CD8-positive, alpha-beta memory T cell (primary cell): ENCODE measurements around the gene SAMD4A. TPM values are rescaled to one million over a fixed set of nuclear protein-coding genes. Genes with fewer than 3 reads are reported as not detected.
A peak's percentile ranks its signal among the peaks of the same experiment; 100 is the strongest.

ENCODE experiments used
- CTCF ChIA-PET: fragments of 350-600 bp; sonication (Branson Sonifier 250); formaldehyde crosslinking; loops from one replicate; lab custom pipeline; 2021; ENCODE audit warnings: antibody characterized with exemption; lab: Charles Lee
- POLR2A ChIA-PET: fragments of 350-600 bp; sonication (Branson Sonifier 250); formaldehyde crosslinking; loops from one replicate; lab custom pipeline; 2021; ENCODE audit warnings: antibody characterized with exemption; lab: Charles Lee
- DNase-seq, 5 donors: peaks; one replicate each; pipeline versions ENCODE4 v3.0.0 to v3.0.0-alpha.2; 2020 to 2022; ENCODE audit warnings: mixed read lengths in 1 of 5
- H3K27ac ChIP-seq: one replicate; pipeline ENCODE4 v1.7.0; 2013; ENCODE audit warnings: low read depth, mild to moderate bottlenecking, low read length, moderate library complexity
- H3K27me3 ChIP-seq: 2 replicates; pipeline ENCODE4 v1.7.0; 2013; ENCODE audit warnings: low read length, mild to moderate bottlenecking; ENCODE audit not compliant: insufficient read depth, poor library complexity, severe bottlenecking
- H3K36me3 ChIP-seq: 2 replicates; pipeline ENCODE4 v1.7.0; 2013; ENCODE audit warnings: mild to moderate bottlenecking, low read length, moderate library complexity; ENCODE audit not compliant: insufficient read depth
- H3K4me1 ChIP-seq: 2 replicates; pipeline ENCODE4 v1.7.0; 2013; ENCODE audit warnings: mild to moderate bottlenecking, low read length, moderate library complexity; ENCODE audit not compliant: insufficient read depth
- H3K4me3 ChIP-seq: 2 replicates; pipeline ENCODE4 v1.7.0; 2013; ENCODE audit warnings: mild to moderate bottlenecking, low read length
- H3K9me3 ChIP-seq: 2 replicates; pipeline ENCODE4 v1.7.0; 2013; ENCODE audit warnings: mild to moderate bottlenecking, low read length
- H3K27ac Mint-ChIP-seq, 8 donors: one replicate each; pipeline ENCODE4 v1.8.0; 2020 to 2021; ENCODE audit warnings: mixed read lengths in 8 of 8, mild to moderate bottlenecking in 6 of 8, inconsistent platforms in 3 of 8, moderate library complexity in 3 of 8
- H3K27me3 Mint-ChIP-seq, 2 donors: one replicate each; pipeline ENCODE4 v1.8.0; 2020 to 2021; ENCODE audit warnings: mixed read lengths in 2 of 2, mild to moderate bottlenecking in 1 of 2, moderate library complexity in 1 of 2
- H3K36me3 Mint-ChIP-seq, 3 donors: one replicate each; pipeline ENCODE4 v1.8.0; 2020 to 2021; ENCODE audit warnings: mixed read lengths in 3 of 3, inconsistent platforms in 1 of 3, mild to moderate bottlenecking in 1 of 3
- H3K4me1 Mint-ChIP-seq, 3 donors: one replicate each; pipeline ENCODE4 v1.8.0; 2020 to 2021; ENCODE audit warnings: mixed read lengths in 3 of 3, inconsistent platforms in 1 of 3, mild to moderate bottlenecking in 1 of 3
- H3K4me3 Mint-ChIP-seq, 7 donors: one replicate each; pipeline ENCODE4 v1.8.0; 2020 to 2021; ENCODE audit warnings: mixed read lengths in 7 of 7, mild to moderate bottlenecking in 6 of 7, moderate library complexity in 4 of 7, inconsistent platforms in 2 of 7
- H3K9me3 Mint-ChIP-seq, 5 donors: one replicate each; pipeline ENCODE4 v1.8.0; 2020 to 2022; ENCODE audit warnings: mixed read lengths in 5 of 5, mild to moderate bottlenecking in 3 of 5, moderate library complexity in 2 of 5, inconsistent platforms in 1 of 5
- polyA plus RNA-seq: library from polyadenylated mRNA; unstranded; fragments of 300-500 nt; fragmentation: Illumina TruSeq; gene quantifications from one replicate; pipeline ENCODE4 v1.2.3, GENCODE V29; 2021
- total RNA-seq, 2 experiments: library from RNA; stranded (reverse); gene quantifications; one replicate each; pipeline ENCODE4 v1.2.3, GENCODE V29; 2021

Gene SAMD4A
- total and polyA plus RNA-seq, 3 experiments from 2014 or later: 2.4 to 2.7 TPM; not detected in 1

DNA sequence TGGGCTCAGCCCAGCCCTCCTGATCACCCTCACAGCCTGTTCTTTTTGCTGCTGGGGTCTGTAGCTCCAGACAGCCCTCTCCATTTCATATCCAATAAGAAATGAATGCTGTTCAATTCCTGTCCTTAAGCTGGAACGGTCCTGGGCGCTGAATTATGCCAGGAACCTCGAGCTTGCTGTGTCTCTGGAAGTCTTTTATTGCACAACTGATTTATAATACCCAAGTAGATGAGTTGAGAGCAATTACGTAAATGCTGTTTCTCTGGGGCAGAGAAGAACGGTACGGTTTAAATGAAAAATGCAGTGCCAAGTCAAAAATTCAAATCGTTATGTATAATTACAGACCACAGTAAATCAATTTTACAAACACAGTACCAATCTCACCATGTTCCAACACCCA, 161.0 kb downstream of the SAMD4A start:
- no peaks in the 10 kb centered on the region for H3K4me1 ChIP-seq
- ChIA-PET CTCF (no interaction called here), POLR2A (no interaction called here)
- H3K27ac ChIP-seq: no peak overlapping the region
- no peak overlapping the region for H3K4me3 ChIP-seq
- H3K9me3 Mint-ChIP-seq: no peaks in the 10 kb centered on the region
- no peaks in the 10 kb centered on the region for H3K36me3 ChIP-seq
- H3K27me3 ChIP-seq: no peaks in the 10 kb centered on the region
- H3K4me1 Mint-ChIP-seq: peaks cover 11 to 15% (median 14%) of the 10 kb centered on the region in 3 donors
- no peaks in the 10 kb centered on the region for H3K36me3 Mint-ChIP-seq
- H3K9me3 ChIP-seq: no peaks in the 10 kb centered on the region
- H3K27ac Mint-ChIP-seq: no peak overlapping the region
- no peak overlapping the region for H3K4me3 Mint-ChIP-seq
- DNase-seq: no peak
- peaks cover 13 to 47% of the 10 kb centered on the region in 2 donors for H3K27me3 Mint-ChIP-seq

DNA sequence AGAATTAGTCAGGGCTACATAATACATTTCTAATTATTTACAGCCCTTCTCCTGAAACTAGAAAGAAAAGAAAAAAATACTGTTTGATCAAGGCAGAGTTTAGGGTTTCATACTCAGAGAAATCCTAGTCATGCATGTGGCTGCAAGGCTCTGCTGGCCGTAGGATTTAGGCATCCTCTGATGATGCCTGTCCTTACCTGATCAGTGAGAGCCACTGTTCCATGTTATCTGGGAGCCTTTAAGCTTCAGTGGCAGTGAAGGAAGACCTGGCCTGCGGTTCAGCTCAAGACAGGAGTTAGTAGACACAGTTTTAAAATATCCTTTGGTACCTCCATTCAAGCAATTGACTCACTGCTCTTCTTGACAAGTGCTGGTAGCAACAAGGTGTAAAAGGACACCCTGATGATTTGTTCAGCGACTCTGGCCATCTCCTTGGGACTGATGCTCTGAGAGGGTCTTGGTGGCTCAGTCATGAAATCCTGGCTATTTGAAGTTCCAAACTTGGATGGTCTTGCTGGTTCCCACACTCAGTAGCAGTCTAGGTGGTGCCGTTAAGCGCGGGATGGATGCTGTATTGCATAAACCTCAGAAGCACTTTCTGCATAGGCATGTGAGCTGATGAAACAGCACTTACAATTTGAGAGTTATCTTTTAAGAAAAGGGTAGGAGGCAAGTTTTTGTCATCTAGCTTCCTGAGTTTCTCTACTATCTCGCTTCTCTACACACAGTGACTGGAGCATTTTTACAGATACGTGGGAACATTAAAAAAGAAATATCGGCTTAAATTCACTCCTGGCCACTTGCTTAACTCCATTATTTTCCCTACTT, 162.0 kb downstream of the SAMD4A start:
- H3K4me3 ChIP-seq: no peak overlapping the region
- POLR2A ChIA-PET: no interaction called here

DNA sequence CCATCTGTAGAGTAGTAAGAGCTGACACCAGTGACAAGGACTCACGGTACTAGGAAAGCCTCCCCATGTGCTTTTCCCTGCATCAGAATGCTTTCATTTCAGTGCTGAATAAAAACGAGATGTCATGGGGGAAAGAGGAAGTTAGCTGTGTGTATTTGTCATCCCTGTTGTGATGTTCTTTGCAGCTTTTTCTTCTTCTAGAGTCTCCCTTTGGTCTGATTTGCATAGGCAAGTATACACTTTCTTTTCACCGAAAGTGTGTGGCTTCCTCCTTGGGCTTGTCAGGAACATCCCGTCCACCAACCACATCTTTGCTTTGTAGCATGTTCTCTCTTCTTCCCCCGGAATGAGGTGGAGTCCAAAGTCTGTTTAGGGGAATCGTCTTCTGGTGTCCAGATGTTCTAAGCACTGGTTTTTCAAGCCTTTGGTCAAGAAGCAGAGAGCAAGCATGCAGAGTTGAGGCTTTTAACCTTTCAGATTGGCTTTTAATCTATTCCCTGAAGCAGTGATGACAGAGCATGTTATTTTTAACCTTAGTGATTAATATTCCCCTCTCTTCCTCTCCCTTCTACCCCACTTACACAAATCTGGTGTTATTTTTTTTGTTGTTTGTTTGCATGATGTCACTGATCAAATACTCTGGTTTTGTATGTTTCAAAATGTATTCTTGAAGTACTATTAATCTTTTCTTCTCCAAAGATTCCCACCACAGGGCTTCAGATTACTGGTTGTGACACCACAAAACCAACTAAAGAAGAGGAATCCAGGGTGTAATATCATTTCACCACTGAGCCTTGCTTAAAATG, 163.4 kb downstream of the SAMD4A start:
- POLR2A ChIA-PET: no interaction called here
- H3K9me3 ChIP-seq: no peaks in the 10 kb centered on the region

More for the DNA sequence above, 162.0 kb downstream of the SAMD4A start:
- peaks cover 11 to 15% (median 14%) of the 10 kb centered on the region in 3 donors for H3K4me1 Mint-ChIP-seq
- H3K4me3 Mint-ChIP-seq: no peak overlapping the region
- Histone ChIP-seq H3K4me1 (no peaks in the 10 kb centered on the region), H3K27ac (no peak overlapping the region), H3K9me3 (no peaks in the 10 kb centered on the region), H3K27me3 (no peaks in the 10 kb centered on the region), H3K36me3 (no peaks in the 10 kb centered on the region)
- CTCF ChIA-PET: no interaction called here
- no peaks in the 10 kb centered on the region for H3K9me3 Mint-ChIP-seq
- no peak for DNase-seq
- no peaks in the 10 kb centered on the region for H3K36me3 Mint-ChIP-seq
- no peak overlapping the region for H3K27ac Mint-ChIP-seq
- peaks cover 13 to 44% of the 10 kb centered on the region in 2 donors for H3K27me3 Mint-ChIP-seq

DNA sequence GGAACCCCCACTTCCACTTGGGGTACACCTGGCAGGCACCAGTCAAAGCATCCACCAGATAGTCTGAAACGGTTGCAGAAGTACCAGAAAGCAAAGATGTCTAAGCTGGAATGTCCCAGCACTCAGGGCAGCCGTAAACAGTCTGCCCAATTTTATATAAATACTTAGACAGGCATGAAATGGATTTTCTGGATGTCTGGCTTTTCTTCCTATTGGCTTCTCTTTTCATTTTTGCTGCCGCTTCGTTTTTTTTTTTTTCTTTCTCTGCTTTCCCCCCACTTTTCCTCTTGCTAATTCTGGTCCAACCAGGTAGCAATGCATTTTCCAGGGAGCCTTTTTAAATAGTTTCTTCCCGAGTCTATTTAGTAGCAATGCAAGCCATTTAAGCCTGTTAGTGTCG, 168.0 kb downstream of the SAMD4A start:
- Mint-ChIP-seq H3K9me3 (no peaks in the 10 kb centered on the region), H3K4me1 (peaks cover 7 to 19% (median 12%) of the 10 kb centered on the region in 3 donors), H3K27me3 (peaks cover 1 to 14% of the 10 kb centered on the region in 2 donors), H3K4me3 (no peak overlapping the region), H3K36me3 (peaks cover 0 to 1% (median 0%) of the 10 kb centered on the region in 3 donors), H3K27ac (no peak overlapping the region)
- Histone ChIP-seq H3K4me3 (no peak overlapping the region), H3K27me3 (no peaks in the 10 kb centered on the region), H3K36me3 (no peaks in the 10 kb centered on the region), H3K27ac (no peak overlapping the region), H3K9me3 (no peaks in the 10 kb centered on the region), H3K4me1 (peaks cover 9% of the 10 kb centered on the region)
- DNase-seq: no peak
- ChIA-PET POLR2A (no interaction called here), CTCF (no interaction called here)

More for the DNA sequence above, 163.4 kb downstream of the SAMD4A start:
- peaks cover 11 to 15% (median 14%) of the 10 kb centered on the region in 3 donors for H3K4me1 Mint-ChIP-seq
- H3K27me3 Mint-ChIP-seq: peaks cover 13 to 34% of the 10 kb centered on the region in 2 donors
- no peaks in the 10 kb centered on the region for H3K9me3 Mint-ChIP-seq
- CTCF ChIA-PET: no interaction called here
- no peak overlapping the region for H3K27ac ChIP-seq
- peak overlapping the region; percentile 9 for H3K4me3 ChIP-seq
- H3K4me1 ChIP-seq: no peaks in the 10 kb centered on the region
- DNase-seq: no peak
- H3K36me3 Mint-ChIP-seq: peaks cover 0 to 1% (median 0%) of the 10 kb centered on the region in 3 donors
- H3K27ac Mint-ChIP-seq: peak overlapping the region in 3 of 8 donors; percentile 13 to 32 (median 17)
- H3K27me3 ChIP-seq: no peaks in the 10 kb centered on the region
- no peaks in the 10 kb centered on the region for H3K36me3 ChIP-seq
- peak overlapping the region in 6 of 7 donors; percentile 44 to 64 (median 53) for H3K4me3 Mint-ChIP-seq

DNA sequence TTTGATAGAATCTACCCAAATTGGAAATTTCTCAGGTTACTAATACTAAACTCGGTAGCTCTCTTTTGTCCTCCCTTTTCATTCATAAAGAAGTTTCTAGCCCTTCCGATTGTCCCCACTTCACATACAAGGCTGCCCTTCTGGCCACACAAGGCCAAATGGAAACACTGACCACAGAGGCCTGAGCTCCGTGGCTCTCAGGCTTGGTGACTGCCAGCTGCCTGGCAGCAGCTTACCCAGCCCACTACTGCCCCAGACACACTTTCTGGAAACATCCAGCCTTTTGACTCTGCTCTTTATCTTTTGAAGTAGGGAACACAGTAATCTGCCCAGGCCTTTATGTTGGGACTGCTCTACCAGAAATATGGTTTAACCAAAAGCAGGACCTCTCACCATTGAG, 168.5 kb downstream of the SAMD4A start:
- DNase-seq: no peak
- Histone ChIP-seq H3K4me1 (peaks cover 9% of the 10 kb centered on the region), H3K27me3 (no peaks in the 10 kb centered on the region), H3K9me3 (no peaks in the 10 kb centered on the region), H3K27ac (no peak overlapping the region), H3K4me3 (no peak overlapping the region), H3K36me3 (no peaks in the 10 kb centered on the region)
- ChIA-PET CTCF (no interaction called here), POLR2A (no interaction called here)
- H3K27me3 Mint-ChIP-seq: peaks cover 1 to 16% of the 10 kb centered on the region in 2 donors
- H3K36me3 Mint-ChIP-seq: peaks cover 0 to 1% (median 0%) of the 10 kb centered on the region in 3 donors
- H3K4me3 Mint-ChIP-seq: no peak overlapping the region
- no peak overlapping the region for H3K27ac Mint-ChIP-seq
- H3K4me1 Mint-ChIP-seq: peaks cover 2 to 14% (median 7%) of the 10 kb centered on the region in 3 donors
- H3K9me3 Mint-ChIP-seq: no peaks in the 10 kb centered on the region

DNA sequence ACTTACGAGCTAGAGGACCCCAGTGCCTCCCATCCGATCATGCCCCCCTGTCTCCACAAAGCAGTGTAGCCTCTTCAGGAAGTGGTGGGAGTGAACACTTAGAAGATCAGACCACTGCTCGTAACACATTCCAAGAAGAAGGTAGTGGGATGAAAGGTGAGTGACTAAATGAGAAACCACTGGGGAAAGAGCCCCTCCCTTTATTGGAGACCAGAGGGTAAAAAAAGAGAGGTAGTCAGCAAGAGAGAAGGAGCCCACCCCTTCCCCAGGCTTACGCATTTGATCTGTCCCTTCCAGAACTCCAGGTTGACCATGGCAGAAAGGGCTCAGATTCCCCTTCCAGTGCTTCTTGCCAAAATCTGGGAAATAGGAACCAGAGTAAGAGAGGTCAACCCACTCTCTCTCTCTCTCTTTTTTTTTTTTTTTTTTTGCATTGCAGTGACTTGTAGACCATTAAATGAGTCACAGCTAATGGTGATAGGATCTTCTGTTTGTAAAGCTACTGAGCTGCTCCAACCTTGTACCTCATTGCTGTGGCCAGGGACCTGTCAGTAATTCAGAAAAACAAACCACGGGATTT, 170.3 kb downstream of the SAMD4A start:
- POLR2A ChIA-PET: no interaction called here
- H3K4me3 ChIP-seq: no peak overlapping the region
- CTCF ChIA-PET: no interaction called here
- peaks cover 1 to 18% of the 10 kb centered on the region in 2 donors for H3K27me3 Mint-ChIP-seq
- no peak overlapping the region for H3K4me3 Mint-ChIP-seq
- H3K4me1 ChIP-seq: peaks cover 16% of the 10 kb centered on the region
- no peaks in the 10 kb centered on the region for H3K9me3 ChIP-seq
- H3K27ac Mint-ChIP-seq: no peak overlapping the region
- no peaks in the 10 kb centered on the region for H3K9me3 Mint-ChIP-seq
- no peak for DNase-seq
- H3K4me1 Mint-ChIP-seq: peaks cover 2 to 16% (median 10%) of the 10 kb centered on the region in 3 donors
- no peaks in the 10 kb centered on the region for H3K27me3 ChIP-seq
- H3K36me3 Mint-ChIP-seq: peaks cover 0 to 1% (median 0%) of the 10 kb centered on the region in 3 donors
- no peak overlapping the region for H3K27ac ChIP-seq
- H3K36me3 ChIP-seq: no peaks in the 10 kb centered on the region

DNA sequence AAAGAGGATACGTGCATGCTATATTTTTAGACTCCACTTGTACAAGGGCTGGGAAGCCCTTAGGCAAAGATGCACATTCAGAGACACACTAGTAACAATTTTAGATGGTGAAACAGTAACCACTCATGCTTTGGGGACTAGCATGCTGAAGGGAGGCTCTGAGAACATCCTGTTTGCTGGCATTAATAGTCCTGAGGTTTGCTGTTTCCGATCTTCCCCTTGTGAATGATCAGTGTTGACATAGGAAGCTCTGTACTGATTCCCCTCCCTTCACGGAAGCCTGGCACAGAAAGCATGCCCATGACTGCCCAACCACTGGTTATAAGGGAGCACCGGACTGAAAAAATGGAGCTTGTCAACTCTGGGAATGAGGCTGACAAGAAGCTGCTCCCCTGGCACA, 171.1 kb downstream of the SAMD4A start:
- no peaks in the 10 kb centered on the region for H3K36me3 ChIP-seq
- no peaks in the 10 kb centered on the region for H3K9me3 ChIP-seq
- Mint-ChIP-seq H3K4me1 (peaks cover 6 to 24% (median 17%) of the 10 kb centered on the region in 3 donors), H3K4me3 (no peak overlapping the region), H3K27me3 (peaks cover 1 to 18% of the 10 kb centered on the region in 2 donors), H3K36me3 (peaks cover 0 to 1% (median 0%) of the 10 kb centered on the region in 3 donors), H3K27ac (no peak overlapping the region), H3K9me3 (no peaks in the 10 kb centered on the region)
- no peak overlapping the region for H3K27ac ChIP-seq
- H3K27me3 ChIP-seq: no peaks in the 10 kb centered on the region
- POLR2A ChIA-PET: no interaction called here
- CTCF ChIA-PET: no interaction called here
- no peak for DNase-seq
- H3K4me3 ChIP-seq: no peak overlapping the region
- H3K4me1 ChIP-seq: peaks cover 24% of the 10 kb centered on the region
